Measurements from ENCODE around the gene ARHGAP15.
"Not testable (repeated sequence)": the region's sequence is repeated elsewhere in the genome, so short reads cannot be mapped to it uniquely, and the experiment has no call there.

Gene ARHGAP15

GRCh38 chr2:143499061-143499460, 369.8 kb downstream of the ARHGAP15 start:
- DNase-seq: no peak

DNA sequence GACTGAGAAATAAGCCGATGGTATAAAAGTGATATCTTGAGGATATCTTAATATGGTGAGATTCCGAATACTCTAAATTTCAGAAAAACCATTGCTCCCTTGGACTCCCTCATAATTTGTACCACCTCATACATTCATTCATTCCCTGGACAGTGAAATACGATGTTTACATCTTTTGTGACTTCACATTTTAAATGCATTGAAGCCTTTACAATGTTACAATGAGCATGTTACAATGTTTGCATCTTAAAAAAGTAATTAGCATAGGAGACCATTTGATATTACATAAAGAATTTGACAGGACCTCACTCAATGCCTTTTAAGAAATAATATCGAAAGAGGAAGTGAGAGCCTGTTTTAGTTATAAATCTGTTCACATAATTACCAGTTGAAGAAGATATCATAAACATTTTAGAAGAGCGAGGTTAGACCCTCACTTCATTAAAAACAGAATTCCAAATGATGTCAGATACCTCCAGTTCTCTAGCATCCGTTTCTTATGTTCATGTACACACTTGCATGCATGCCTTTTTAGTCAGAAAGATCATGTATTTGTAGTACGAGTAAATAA, 372.0 kb downstream of the ARHGAP15 start:
- DNase-seq: no peak

DNA sequence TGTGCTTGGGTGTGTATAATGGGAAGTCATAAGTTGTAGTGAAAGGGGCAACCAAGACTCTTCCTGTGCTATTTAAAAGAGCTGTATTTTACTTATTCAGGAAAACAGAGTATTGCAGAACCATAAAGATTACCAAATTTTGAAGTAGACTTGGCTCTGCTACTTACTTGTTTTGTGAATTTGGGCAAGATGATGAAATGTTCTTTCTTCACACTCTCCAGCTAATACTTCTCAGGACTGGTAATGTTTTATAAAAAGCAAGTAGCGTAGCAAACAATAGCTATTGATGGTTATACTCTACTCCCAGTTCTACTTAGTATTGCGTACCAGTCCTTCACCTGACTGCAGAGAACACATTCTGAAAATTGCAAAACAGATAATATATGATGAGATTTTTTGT, 374.1 kb downstream of the ARHGAP15 start:
- no peak for DNase-seq

GRCh38 chr2:143504397-143504796, 375.2 kb downstream of the ARHGAP15 start:
- no peak for DNase-seq

DNA sequence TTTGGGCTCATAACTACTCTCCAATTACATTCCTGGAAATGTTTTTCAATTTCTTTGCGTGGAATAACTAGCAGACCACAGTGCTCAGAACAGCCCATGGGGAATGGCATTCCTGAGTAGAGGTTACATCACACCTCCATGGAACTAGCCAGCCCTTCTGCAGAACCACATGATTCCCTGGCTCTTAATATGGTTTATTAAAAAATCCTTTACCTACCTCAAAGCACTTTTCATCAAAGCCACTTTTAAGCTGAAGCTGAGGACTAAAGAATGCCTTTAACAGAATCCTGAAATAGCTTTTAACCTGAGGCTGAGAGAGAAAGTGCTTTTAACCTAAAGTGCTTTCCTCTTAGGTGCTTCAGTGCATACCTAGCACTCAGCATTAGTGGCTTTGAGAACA, 376.3 kb downstream of the ARHGAP15 start:
- DNase-seq: no peak

- DNase-seq: peak; percentile 53
These were observed 383.9 kb downstream of the ARHGAP15 start for GRCh38 chr2:143513081-143513480.

DNA sequence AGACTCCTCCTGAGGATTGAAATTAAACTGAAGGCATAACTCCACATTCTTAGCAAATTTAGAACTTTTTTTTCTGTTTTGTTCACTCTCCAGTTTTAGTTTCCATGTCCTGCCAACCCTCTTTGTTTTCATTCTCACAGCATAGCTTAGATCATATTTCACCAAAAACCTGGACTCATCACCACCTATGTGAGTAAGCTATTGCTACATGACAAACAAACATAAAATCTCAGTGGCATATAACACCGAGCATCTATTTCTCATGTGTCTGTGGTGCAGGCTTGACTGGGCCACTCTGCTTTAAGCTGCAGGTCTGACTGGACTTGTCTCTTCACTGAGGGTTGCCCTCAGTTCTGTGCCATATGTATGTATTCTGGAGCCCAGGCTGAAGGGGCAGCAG, 385.2 kb downstream of the ARHGAP15 start:
- no peak for DNase-seq

GRCh38 chr2:143515318-143515717, 386.1 kb downstream of the ARHGAP15 start:
- DNase-seq: no peak

- DNase-seq: no peak
These were observed 390.3 kb downstream of the ARHGAP15 start for GRCh38 chr2:143519521-143519920.

DNA sequence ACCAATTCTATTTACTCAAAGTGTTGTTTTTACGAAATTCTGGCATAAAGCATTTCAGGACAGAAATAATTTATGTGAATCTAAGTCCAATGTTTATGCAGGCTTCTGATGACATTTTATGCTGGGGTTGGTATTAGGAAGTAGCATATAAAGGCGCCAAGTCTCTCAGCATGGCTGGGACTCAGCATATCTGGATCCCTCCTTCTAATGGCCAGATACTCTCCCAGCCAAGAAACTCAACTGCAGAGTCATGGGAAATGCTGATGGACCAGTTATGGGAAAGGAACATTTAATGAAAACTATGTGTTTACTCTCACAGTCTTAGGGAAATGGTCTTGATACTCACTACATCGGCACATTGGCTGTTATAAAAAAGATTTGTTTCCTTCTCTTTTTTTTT, 392.2 kb downstream of the ARHGAP15 start:
- no peak for DNase-seq

GRCh38 chr2:143522699-143523098, 393.5 kb downstream of the ARHGAP15 start:
- DNase-seq: no peak

- no peak for DNase-seq
These were observed 394.9 kb downstream of the ARHGAP15 start for GRCh38 chr2:143524119-143524553.

DNA sequence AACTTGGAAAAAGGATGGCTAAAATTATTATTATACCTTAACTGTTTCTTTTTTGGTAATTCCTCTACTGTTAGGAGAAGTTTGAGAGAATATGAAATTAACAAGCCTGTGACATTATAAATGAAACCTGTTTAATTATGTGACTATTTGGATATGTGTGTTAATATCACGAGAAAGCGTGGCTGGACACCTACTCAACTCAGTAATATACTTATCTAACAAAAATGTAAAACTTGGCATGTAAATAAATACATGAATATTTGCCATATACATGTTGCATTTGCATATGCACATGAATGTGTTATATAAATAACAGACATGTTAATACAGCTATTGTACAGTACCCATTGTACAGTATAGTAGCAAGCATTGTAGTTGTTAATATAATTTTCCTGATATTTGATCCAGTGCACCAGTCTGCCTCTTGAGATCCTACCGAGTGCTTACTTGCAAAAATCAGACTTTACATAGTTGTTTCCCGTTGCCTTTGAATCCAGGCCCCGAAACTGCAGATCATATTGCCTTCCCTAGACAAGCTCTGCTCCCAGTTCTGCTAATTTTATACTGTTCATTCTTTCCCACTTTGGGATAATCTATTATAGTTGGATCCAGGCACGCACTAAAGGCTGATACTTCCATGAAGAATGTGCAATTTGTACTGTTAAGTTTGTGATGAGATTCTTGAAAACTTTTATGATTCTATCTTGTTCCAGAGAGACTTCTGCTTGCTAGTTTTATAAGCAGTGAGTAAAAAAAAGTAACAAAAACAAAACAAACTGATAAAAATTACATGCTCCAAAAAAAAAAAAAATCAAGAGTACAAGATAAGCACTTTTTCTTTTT, 395.6 kb downstream of the ARHGAP15 start:
- no peak for DNase-seq

GRCh38 chr2:143525402-143525860, 396.2 kb downstream of the ARHGAP15 start:
- DNase-seq: no peak

GRCh38 chr2:143526498-143526897, 397.3 kb downstream of the ARHGAP15 start:
- no peak for DNase-seq

DNA sequence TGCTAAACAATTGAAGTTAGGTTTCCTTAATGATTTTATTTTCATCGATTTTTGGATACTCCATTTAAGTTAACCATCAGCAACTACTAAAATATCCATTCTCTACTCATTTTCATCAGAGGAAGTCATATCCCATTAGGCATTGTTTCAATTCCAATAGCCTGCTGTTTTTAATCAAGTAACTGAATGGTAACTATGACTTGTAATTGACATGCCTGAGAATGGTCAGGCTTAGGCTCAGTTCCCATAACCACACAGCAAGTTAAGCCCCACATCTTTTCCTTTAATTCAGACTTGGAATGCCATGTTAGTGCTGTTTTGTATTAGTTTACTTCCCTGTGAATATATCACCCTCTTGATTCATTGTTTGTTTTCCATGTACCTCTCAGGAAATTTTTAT, 398.8 kb downstream of the ARHGAP15 start:
- no peak for DNase-seq

GRCh38 chr2:143529118-143529720, 400.0 kb downstream of the ARHGAP15 start:
- no peak for DNase-seq

- DNase-seq: no peak
These were observed 401.5 kb downstream of the ARHGAP15 start for GRCh38 chr2:143530758-143531157.

DNA sequence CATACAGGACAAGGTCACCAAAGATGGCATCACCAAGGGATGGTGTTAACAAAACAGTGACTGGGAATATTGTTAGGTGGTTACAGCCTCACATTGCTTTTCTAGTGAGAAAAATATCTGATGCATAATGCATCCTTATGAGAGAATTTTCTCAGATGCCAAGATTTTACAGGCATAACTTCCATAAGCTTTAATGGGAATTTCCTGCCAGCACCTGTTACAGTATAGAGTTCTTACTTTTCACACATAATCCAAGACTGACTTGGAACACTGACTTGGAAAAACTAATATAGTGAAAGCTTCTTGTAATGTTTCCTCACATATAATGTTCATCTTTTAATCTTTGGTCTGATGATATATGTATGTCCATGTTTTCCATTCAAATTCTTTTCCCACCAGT, 402.8 kb downstream of the ARHGAP15 start:
- DNase-seq: no peak

DNA sequence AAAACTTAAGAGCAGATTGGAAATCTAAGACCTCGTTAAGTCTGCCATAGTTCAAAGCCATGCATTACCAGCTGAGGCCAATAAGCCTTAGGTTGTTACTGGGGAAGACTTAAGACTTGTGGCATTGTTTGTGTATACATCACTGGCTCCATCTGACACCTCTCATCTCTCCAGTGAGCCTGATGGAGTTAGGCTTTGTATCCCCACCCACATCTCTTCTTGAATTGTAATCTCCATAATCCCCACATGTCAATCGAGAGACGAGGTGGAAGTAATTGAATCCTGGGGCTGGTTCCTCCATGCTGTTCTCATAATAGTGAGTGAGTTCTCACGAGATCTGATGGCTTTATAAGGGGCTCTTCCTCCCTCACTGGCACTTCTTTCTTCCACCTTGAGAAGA, 404.6 kb downstream of the ARHGAP15 start:
- DNase-seq: no peak

DNA sequence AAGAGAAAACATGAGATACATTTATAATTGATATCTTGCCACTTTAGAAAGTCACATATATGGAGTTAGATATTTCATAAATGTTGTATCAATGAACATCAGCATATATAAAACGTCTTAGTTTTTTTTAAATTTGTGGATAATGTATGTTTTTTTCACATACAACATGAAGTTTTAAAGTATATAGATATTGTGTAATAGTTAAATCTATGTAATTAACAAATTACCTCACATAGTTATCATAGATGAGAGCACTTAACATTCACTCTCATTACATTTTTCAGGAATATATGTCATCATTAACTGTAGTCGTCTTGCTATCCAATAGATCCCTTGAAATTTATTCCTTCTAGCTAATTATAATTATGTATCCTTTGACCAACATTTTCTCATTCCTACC, 406.6 kb downstream of the ARHGAP15 start:
- no peak for DNase-seq

GRCh38 chr2:143541899-143542298, 412.7 kb downstream of the ARHGAP15 start:
- DNase-seq: not testable (repeated sequence)

DNA sequence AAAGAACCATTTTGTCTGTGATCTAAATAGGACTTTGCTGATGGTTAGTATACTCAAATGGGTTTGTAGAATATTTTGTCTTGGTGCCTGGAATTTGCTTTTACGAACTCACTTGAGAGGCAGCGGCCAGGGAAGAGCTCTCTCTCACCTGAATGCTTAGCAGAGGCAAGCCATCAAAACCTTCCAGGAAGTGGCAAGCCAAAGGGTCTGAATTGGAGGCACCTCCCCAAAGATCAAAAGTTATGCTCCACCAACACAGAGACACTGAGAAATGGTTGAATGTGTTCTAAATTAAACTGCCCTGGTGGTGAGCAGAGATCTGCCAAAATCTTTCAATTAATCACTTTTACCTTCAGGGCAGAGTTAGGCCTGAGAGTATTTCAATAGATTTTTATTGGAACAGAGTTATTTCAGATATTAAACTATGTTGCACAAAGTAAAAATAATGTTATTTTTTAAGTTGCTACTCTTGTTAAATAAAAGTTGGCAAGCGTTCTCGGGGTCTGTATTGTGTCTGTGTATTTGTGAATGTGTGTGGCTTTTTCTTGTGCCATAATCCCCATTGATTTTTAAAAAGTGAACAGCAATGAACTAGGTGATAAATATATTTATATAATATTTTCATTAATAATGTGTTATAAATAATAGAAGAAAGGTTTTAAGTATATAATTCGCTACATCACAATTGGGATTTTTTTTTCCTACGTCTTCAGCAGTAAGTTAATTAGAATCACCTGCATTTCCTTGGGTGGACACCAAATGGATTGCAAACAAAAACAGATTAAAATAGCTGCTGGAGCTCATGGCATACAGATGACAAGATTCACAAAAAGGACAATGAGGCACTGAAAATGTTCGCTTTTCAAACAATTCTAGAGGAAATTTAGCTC, 416.1 kb downstream of the ARHGAP15 start:
- no peak for DNase-seq

All from right forelimb (tissue), 1 donor.